Measurements from ENCODE around the gene RNF227.

RNF227 gene

DNA sequence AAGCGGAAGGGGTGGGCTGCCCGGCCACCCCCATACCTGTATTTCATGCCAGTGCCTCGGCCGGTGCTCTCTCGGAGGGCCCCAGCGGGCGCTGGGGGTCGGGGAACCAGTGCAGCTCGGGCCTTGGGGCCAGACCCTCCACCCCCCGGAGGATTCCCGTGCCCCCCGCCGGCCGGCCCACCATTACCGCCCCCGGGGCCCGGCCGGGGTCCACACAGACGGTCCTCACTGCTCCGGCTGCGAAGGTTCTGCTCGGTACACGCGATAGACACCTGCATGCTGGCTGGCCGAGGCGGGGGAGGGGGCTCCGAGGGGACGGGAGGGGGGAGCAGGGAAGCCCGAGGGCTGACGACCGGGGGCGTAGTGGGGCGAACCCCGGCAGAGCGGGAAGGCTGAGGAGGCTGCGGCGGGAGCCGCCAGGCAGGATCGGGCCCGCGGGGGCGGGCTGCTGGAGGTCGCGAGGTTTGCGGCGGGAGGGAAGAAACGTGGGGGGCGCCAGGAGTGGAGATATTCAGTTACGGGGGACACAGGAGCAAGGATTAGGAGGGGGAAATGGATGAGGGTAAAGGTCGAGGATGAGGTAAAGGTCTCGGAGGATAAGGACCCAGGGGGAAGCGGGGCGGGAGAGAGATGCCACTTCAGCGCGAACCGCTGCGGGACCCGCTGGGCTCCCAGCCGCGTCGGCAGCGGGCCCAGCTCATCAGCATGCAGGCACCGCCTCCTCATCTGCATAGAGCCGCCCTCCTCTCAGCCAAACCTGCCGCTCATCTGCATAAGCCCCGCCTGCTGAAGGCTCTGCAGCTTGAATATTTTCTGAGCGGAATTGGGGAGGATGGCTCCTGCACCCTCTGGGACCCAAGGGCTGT, 13.3 kb upstream of the RNF227 start, which contains the start of gene KCNAB3:
TSS of gene KCNAB3 (minus strand) at position 699 of the 866 bp plus-strand sequence. CDS start at position 278, 421 bp downstream.
- no peak for DNase-seq

DNA sequence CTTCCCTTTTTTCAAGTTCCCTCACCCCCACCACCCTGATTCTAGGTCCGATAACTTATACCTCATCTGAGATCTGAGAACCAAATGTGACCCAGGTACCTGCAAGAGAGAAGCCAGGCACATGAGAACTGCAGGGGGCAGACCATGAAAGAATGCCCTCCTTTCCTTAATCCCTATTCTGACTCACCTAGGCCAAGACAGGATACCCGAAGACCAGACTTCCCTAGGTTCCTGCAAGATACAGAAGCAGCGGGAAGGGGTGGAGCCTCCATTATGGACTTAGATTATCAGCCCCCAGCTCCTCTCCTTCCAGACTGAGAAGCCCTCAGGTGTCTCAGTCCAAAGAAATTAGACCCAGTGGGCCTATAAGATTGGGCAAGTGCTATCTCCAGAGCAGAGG, 11.5 kb upstream of the RNF227 start:
- DNase-seq = no peak

GRCh38 chr17:7922845-7923628, 6.9 kb upstream of the RNF227 start:
- DNase-seq = no peak

DNA sequence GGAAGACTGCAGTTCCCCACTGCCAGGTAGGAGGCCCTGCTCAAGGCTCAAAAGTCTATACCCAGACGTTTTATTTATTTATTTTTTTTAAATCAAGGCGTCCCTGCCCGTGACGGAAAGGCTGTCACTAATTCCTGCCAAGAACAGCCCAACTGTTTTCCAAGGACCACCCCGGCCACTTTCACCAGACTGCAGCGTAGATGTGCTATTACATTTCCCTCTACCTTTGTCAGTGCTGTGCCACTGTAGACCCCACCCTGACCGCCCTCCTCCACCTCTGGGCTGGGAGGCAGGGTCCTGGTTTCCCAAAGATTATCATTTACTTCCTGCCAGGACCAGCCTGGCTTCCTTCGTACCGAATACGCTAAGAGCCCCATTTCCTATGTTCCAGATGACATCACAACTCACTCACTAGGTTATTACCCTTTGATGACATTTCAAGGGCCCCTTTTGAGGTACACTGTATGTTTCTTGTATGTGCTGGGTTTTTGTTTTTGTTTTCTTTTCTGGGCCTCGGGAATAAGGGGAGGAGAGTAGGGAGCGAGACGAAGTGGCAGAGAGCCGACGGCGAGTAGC, 6.3 kb upstream of the RNF227 start:
- no peak for DNase-seq

GRCh38 chr17:7916808-7917207, 719 bp upstream of the RNF227 start:
- no peak for DNase-seq

DNA sequence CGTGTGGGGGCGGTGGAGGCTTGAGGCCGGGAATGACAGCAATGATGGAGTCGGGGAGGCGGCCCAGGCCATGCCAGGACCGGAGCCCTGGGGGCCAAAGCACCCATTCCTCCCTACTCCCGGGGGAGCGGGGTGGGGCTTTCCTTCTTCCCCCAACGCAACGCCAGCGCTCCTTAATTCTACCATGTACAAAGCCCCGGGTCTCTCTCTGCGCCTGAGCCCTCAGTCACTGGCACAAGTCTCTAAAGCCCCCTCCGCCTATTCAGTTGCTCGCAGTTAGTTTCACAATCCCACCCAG, 245 bp upstream of the RNF227 start:
- DNase-seq = no peak

- DNase-seq = no peak
Measured at GRCh38 chr17:7915179-7915610, 894 bp downstream of the RNF227 start.

DNA sequence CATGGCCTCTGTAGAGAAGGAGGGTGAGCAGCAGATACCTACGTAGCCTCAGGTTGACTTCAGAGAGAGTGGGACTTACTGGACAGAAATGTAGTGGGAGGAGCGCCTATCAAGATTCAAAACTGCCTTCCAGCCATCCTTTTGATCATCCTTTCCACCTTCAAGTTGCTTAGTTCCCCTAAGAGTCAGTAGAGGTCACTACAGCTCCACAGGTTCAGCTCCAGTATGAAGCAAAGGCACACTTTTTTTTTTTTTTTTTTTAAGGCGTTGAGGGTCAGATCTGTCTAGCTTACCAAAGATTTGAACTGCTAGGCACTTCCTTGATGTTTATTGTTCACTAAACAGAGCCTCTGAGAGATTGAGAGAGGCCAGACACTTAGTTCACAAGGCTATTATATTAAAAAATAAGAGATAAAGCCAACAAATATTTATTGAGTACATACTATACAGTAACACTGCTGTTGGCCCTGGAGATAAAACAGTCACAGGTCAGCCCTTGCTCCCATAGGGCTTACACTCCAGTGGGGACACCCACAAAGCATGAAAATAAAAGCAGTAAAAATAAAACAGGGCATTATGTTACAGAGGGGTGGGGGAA, 3.1 kb downstream of the RNF227 start:
- DNase-seq = peak; percentile 23

- DNase-seq = no peak
Measured at GRCh38 chr17:7911116-7911515, 5.0 kb downstream of the RNF227 start.

GRCh38 chr17:7910711-7911110, 5.4 kb downstream of the RNF227 start:
- DNase-seq = no peak

- no peak for DNase-seq
Measured at GRCh38 chr17:7910281-7910680, 5.8 kb downstream of the RNF227 start.

- DNase-seq = no peak
Measured at GRCh38 chr17:7909089-7909488, 7.0 kb downstream of the RNF227 start.

GRCh38 chr17:7903154-7904103, 12.7 kb downstream of the RNF227 start:
- DNase-seq = no peak

DNA sequence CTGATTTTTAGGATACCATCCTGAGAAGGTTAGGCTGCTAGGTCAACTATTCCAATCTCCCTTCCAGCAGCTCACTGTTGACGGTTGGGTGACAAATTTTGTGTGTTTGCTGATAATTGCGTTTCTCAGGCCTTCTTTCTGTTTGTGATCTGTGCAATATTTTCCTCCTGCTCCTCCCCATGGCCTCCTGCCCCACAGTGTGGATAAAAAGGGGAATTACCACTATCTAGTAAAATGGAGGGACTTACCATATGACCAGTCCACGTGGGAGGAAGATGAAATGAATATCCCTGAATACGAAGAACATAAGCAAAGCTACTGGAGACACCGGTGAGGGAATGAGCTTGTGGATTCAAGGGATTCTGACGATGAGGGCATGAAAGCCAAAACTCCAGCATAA, 18.3 kb downstream of the RNF227 start:
- no peak for DNase-seq

DNA sequence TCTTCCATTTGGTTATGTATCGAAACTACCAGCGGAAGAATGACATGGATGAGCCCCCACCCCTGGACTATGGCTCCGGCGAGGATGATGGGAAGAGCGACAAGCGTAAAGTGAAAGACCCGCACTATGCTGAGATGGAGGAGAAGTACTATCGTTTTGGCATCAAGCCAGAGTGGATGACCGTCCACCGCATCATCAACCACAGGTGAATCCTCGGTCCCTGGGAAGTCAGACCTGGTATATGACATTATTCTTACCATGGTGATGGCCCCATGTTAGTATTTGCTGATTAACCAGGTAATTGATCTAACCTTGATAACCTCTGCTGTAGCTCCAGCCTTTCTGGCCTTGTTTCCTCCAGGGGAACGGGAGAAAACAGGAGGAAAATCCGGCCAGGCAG, 19.0 kb downstream of the RNF227 start:
- no peak for DNase-seq

DNA sequence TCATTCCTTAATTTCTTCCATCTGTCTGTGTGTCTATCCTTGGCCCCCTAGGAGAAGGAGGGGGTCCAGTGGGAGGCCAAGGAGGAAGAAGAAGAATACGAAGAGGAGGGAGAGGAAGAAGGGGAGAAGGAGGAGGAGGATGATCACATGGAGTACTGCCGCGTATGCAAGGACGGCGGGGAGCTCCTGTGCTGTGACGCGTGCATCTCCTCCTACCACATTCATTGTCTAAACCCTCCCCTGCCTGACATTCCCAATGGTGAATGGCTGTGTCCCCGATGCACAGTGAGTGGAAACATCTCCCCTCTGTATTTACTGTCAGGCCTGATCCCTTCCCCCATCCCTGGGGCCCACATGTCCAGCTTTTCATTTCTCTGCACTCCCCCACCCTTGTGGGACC, 21.2 kb downstream of the RNF227 start:
- no peak for DNase-seq

GRCh38 chr17:7894226-7894625, 21.9 kb downstream of the RNF227 start:
- no peak for DNase-seq

DNA sequence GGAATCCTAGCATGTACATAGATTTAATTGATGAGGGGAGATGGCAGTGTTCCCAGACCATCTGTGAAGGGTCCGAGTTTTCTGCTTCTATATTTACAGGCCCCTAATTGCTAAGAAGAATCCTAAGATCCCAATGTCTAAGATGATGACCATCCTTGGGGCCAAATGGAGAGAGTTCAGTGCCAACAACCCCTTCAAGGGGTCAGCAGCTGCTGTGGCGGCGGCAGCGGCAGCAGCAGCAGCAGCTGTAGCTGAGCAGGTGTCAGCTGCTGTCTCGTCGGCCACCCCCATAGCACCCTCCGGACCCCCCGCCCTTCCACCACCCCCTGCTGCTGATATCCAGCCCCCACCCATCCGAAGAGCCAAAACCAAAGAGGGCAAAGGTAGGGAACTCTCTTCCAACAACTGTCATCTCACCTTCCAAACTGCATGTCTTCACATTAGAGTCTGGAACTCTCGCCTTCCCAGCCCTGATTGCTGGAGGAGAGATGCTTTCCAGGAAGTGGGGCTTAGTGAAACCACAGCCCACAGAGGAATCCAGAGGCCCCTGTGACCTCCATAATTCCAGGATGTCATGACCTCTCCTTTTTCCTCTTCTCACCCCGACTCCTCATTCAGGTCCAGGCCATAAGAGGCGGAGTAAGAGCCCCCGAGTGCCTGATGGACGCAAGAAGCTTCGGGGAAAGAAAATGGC, 22.8 kb downstream of the RNF227 start:
- no peak for DNase-seq

GRCh38 chr17:7889166-7889955, 26.7 kb downstream of the RNF227 start:
- DNase-seq = peak; percentile 13

GRCh38 chr17:7888184-7888920, 27.7 kb downstream of the RNF227 start, which contains the start of gene CHD3:
TSS of gene CHD3 (plus strand) at chr17:7888789. CDS start at chr17:7889001, 212 bp downstream.
- peak; percentile 54 for DNase-seq

Data from NCI-H526 treated with DMSO at 0.1 percent for 48 hours (cell line).